ENCODE data around the gene GULP1. TPM values are rescaled to one million over a fixed set of nuclear protein-coding genes. Genes with fewer than 3 reads are reported as not detected.

GULP1 gene
- total and polyA plus RNA-seq, 2 of the 13 experiments (the other 11 are each of a cell fraction or from before 2014, with no cell fraction given): 0.15 TPM; not detected in 1

GRCh38 chr2:188333751-188334524, 42.3 kb downstream of the GULP1 start:
- Histone ChIP-seq H3K27me3 (ENCODE audit: control insufficient read depth in 1 of 2, insufficient read depth in 2 of 2, low read length in 2 of 2) (no peaks in the 10 kb centered on the region), H2AFZ (ENCODE audit: low read length) (no peak overlapping the region), H3K36me3 (replicated peaks in 1 of 2; ENCODE audit: control insufficient read depth in 1 of 2, insufficient read depth in 2 of 2, low read length in 2 of 2) (no peaks in the 10 kb centered on the region), H3K27ac (ENCODE audit: extremely low read length, insufficient read depth, low read length) (no peak overlapping the region), H3K79me2 (ENCODE audit: insufficient read depth, low read length) (no peaks in the 10 kb centered on the region), H3K4me1 (ENCODE audit: insufficient read depth, low read length) (no peaks in the 10 kb centered on the region), H3K9ac (ENCODE audit: insufficient read depth, low read depth, low read length) (no peak overlapping the region), H3K9me3 (ENCODE audit: low read length) (no peaks in the 10 kb centered on the region), H3K4me2 (ENCODE audit: low read depth, low read length) (no peak overlapping the region), H3K4me3 (replicated peaks in 1 of 3; ENCODE audit: insufficient read depth in 1 of 3, low read depth in 2 of 3, low read length in 3 of 3) (no peak overlapping the region), H4K20me1 (ENCODE audit: insufficient read depth, low read length) (no peaks in the 10 kb centered on the region)
- intact Hi-C loops (cut with micrococcal nuclease; ENCODE audit: unreplicated experiment): no loop called here
- FAIRE-seq: no peak
- in situ Hi-C loops (cut with HindIII; ENCODE audit: extremely low pct_ligation_motif_present, low pct_unique_long_range_greater_than_20kb): no loop called here
- ChIA-PET CTCF (ENCODE audit: low intra/inter-chr PET ratio, low total read pairs) (no interaction called here), POLR2A (no interaction called here)
- DNase-seq (ENCODE audit: low spot score): no peak
- BruUV-seq (replicated peaks): no TSS peak
- 3% methylated on average over 5 of the region's 5 CpGs for WGBS (ENCODE audit: low lambda C conversion rate)
- ATAC-seq: no peak
- no peak for TF ChIP-seq E2F1 (CRISPR knock-in tag; IDR thresholded peaks at IDR 0.05)
- no peak for TF ChIP-seq MATR3 (CRISPR knock-in tag; IDR thresholded peaks at IDR 0.05)
- no peak for TF ChIP-seq HOXD1 (CRISPR knock-in tag; IDR thresholded peaks at IDR 0.05)
- TF ChIP-seq KLF15 (CRISPR knock-in tag; IDR thresholded peaks at IDR 0.05; ENCODE audit: borderline replicate concordance): no peak
- no peak for TF ChIP-seq SALL2 (CRISPR knock-in tag; IDR thresholded peaks at IDR 0.05)
- TF ChIP-seq PLRG1 (conservative IDR thresholded peaks at IDR 0.05): no peak
- no peak for TF ChIP-seq PRDM4 (CRISPR knock-in tag; IDR thresholded peaks at IDR 0.05; ENCODE audit: borderline replicate concordance)
- no peak for TF ChIP-seq THAP11 (CRISPR knock-in tag; IDR thresholded peaks at IDR 0.05)
- no peak for TF ChIP-seq HNF1B (CRISPR knock-in tag; IDR thresholded peaks at IDR 0.05)
- TF ChIP-seq ZNF230 (CRISPR knock-in tag; IDR thresholded peaks at IDR 0.05): no peak
- TF ChIP-seq TBX2 (CRISPR knock-in tag; IDR thresholded peaks at IDR 0.05; ENCODE audit: borderline replicate concordance): no peak
- no peak for TF ChIP-seq SCMH1 (CRISPR knock-in tag; IDR thresholded peaks at IDR 0.05; ENCODE audit: borderline replicate concordance)
- TF ChIP-seq HNF4A (CRISPR knock-in tag; IDR thresholded peaks at IDR 0.05): no peak
- TF ChIP-seq ZSCAN21 (CRISPR knock-in tag; IDR thresholded peaks at IDR 0.05; ENCODE audit: borderline replicate concordance): no peak
- no peak for TF ChIP-seq IKZF5 (CRISPR knock-in tag; IDR thresholded peaks at IDR 0.05)
- no peak for TF ChIP-seq TOPORS (CRISPR knock-in tag; IDR thresholded peaks at IDR 0.05)
- no peak for TF ChIP-seq ZFP36L1 (CRISPR knock-in tag; IDR thresholded peaks at IDR 0.05)

All from HepG2 (cell line).